Body of pancreas (tissue), 4 donors: ENCODE results near the gene FOXJ3.

Source experiments
- POLR2A ChIP-seq, 3 donors: fragments of 450-650 bp; IDR thresholded peaks; one replicate each; pipeline ENCODE4 v1.6.1; 2016; ENCODE audit warnings: antibody characterized with exemption in 3 of 3, mild to moderate bottlenecking in 2 of 3
- TF ChIP-seq, protein P1 (sequence below), 7 experiments: fragments of 450-650 bp in 4 of 7; fragments of 200-600 bp in 3 of 7; sonication (generic) in 3 of 7; IDR thresholded peaks; one replicate each; pipeline ENCODE4 v1.5.1; 2016 to 2019; ENCODE audit warnings: antibody characterized with exemption in 7 of 7

DNA sequence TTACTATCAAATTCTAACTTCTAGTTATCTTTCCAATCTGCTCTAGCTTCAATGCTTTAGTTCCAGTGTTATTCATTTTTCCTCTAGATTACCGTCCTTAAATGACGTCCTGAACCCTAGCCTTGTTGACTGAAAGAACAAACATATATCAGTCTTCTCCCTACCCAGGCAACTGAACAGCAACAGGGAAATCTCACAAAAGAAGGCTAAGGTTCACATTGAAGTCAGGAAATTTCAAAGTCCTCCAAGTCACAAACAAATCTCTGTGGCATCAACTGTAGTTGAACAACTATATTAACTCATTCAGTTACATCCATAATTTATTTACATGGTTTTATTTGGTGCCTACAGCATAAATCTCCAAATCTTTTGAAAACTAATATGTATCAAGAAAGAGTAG is 19.5 kb downstream of the FOXJ3 start:
- no peak for TF ChIP-seq POLR2A (IDR thresholded peaks at IDR 0.05)
- TF ChIP-seq, protein P1, sequence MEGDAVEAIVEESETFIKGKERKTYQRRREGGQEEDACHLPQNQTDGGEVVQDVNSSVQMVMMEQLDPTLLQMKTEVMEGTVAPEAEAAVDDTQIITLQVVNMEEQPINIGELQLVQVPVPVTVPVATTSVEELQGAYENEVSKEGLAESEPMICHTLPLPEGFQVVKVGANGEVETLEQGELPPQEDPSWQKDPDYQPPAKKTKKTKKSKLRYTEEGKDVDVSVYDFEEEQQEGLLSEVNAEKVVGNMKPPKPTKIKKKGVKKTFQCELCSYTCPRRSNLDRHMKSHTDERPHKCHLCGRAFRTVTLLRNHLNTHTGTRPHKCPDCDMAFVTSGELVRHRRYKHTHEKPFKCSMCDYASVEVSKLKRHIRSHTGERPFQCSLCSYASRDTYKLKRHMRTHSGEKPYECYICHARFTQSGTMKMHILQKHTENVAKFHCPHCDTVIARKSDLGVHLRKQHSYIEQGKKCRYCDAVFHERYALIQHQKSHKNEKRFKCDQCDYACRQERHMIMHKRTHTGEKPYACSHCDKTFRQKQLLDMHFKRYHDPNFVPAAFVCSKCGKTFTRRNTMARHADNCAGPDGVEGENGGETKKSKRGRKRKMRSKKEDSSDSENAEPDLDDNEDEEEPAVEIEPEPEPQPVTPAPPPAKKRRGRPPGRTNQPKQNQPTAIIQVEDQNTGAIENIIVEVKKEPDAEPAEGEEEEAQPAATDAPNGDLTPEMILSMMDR (IDR thresholded peaks at IDR 0.05) = no peak
